ENCODE measurements around the gene SNTB2. TPM values are rescaled to one million over a fixed set of nuclear protein-coding genes. Genes with fewer than 3 reads are reported as not detected.

Gene SNTB2
- total RNA-seq, 1 experiment from 2014 or later: 50.6 TPM

DNA sequence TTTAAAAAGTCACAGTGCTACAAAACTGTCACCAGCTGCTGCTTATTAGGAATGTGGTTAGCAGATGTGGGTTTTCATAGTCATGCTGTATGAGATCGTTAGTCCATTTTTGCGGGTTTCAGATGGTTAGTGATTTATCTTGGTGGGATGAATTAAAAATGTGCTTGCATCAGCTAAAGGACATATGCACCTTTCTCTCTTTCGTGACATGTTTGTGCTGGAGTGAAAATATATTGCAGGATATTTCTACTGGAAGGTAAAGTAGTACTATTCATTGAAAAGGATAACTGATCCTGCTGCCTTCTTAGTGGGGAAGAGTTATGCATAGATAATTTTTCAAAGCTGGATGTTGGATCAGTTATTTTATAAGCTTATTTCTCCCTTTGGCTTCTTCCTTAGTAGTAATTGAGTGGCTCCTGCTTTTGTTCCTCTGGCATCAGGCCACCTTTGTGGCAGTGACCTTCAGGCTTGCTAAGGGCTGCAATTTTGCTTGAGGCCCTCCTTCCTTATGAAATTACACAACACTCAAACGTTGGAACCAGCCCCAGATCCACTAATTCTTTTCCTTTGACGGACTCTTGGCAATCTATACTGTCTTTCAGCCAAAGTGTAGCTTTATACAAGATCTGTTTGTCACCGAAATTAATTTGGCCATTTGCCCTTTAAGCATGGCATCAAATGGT lies 7.5 kb upstream of the SNTB2 start:
- H3K27me3 ChIP-seq (replicated peaks; ENCODE audit: control insufficient read depth, insufficient read depth, low read length): no peaks in the 10 kb centered on the region
- no peaks in the 10 kb centered on the region for H3K27me3 Mint-ChIP-seq (ENCODE audit: insufficient read depth, unreplicated experiment)
- H3K36me3 Mint-ChIP-seq (ENCODE audit: insufficient read depth, unreplicated experiment): peaks cover 13% of the 10 kb centered on the region
- ChIA-PET CTCF (interaction anchor here (0.6 kb wide), 1 partner anchor 335 kb away, joined by 3 read pairs; no protein-coding TSS in a partner anchor), POLR2A (no interaction called here)
- H3K4me3 Mint-ChIP-seq (ENCODE audit: unreplicated experiment): no peak overlapping the region
- no peaks in the 10 kb centered on the region for H3K9me3 ChIP-seq
- TF ChIP-seq, protein P1, sequence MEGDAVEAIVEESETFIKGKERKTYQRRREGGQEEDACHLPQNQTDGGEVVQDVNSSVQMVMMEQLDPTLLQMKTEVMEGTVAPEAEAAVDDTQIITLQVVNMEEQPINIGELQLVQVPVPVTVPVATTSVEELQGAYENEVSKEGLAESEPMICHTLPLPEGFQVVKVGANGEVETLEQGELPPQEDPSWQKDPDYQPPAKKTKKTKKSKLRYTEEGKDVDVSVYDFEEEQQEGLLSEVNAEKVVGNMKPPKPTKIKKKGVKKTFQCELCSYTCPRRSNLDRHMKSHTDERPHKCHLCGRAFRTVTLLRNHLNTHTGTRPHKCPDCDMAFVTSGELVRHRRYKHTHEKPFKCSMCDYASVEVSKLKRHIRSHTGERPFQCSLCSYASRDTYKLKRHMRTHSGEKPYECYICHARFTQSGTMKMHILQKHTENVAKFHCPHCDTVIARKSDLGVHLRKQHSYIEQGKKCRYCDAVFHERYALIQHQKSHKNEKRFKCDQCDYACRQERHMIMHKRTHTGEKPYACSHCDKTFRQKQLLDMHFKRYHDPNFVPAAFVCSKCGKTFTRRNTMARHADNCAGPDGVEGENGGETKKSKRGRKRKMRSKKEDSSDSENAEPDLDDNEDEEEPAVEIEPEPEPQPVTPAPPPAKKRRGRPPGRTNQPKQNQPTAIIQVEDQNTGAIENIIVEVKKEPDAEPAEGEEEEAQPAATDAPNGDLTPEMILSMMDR (IDR thresholded peaks at IDR 0.05; ENCODE audit: insufficient read depth in 1 of 2, low read depth in 1 of 2, low read length in 1 of 2, severe bottlenecking in 1 of 2, unreplicated experiment in 1 of 2): no peak
- no peak for DNase-seq
- no peak overlapping the region for H3K4me3 ChIP-seq (ENCODE audit: low read depth, low read length)
- H3K36me3 ChIP-seq (ENCODE audit: control insufficient read depth, insufficient read depth, low read length): no peaks in the 10 kb centered on the region
- no TSS peak for BruUV-seq (replicated peaks)
- H3K27ac Mint-ChIP-seq (ENCODE audit: unreplicated experiment): no peak overlapping the region
- H3K9me3 Mint-ChIP-seq (ENCODE audit: unreplicated experiment): no peaks in the 10 kb centered on the region
- H3K4me1 Mint-ChIP-seq (ENCODE audit: low read depth, unreplicated experiment): no peaks in the 10 kb centered on the region
- intact Hi-C loops (cut with micrococcal nuclease; ENCODE audit: unreplicated experiment): loop anchor here (10.0 kb wide), 1 partner anchor 105 kb away; no protein-coding TSS in a partner anchor
- no peaks in the 10 kb centered on the region for H3K4me1 ChIP-seq

DNA sequence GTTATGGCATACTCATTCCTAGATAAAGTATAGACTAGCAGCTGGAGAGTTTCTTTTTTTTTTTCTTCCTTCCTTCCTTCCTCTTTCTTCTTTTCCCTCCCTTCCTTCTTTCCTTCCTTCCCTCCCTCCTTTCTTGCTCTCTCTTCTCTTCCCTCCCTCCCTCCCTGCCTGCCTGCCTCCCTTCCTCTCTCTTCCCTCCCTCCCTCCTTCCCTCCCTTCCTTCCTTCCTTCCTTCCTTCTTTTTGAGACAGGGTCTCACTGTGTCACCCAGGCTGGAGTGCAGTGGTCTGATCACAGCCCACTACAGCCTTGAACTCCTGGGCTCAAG lies 7.0 kb upstream of the SNTB2 start:
- Mint-ChIP-seq H3K4me1 (ENCODE audit: low read depth, unreplicated experiment) (no peaks in the 10 kb centered on the region), H3K9me3 (ENCODE audit: unreplicated experiment) (no peaks in the 10 kb centered on the region), H3K27me3 (ENCODE audit: insufficient read depth, unreplicated experiment) (no peaks in the 10 kb centered on the region), H3K27ac (ENCODE audit: unreplicated experiment) (no peak overlapping the region), H3K36me3 (ENCODE audit: insufficient read depth, unreplicated experiment) (peaks cover 10% of the 10 kb centered on the region), H3K4me3 (ENCODE audit: unreplicated experiment) (no peak overlapping the region)
- H3K9me3 ChIP-seq: no peaks in the 10 kb centered on the region
- no TSS peak for BruUV-seq (replicated peaks)
- H3K27me3 ChIP-seq (replicated peaks; ENCODE audit: control insufficient read depth, insufficient read depth, low read length): no peaks in the 10 kb centered on the region
- H3K4me3 ChIP-seq (ENCODE audit: low read depth, low read length): no peak overlapping the region
- no peak for DNase-seq
- ChIA-PET CTCF (no interaction called here), POLR2A (no interaction called here)
- H3K36me3 ChIP-seq (ENCODE audit: control insufficient read depth, insufficient read depth, low read length): no peaks in the 10 kb centered on the region
- intact Hi-C loops (cut with micrococcal nuclease; ENCODE audit: unreplicated experiment): loop anchor here (10.0 kb wide), 1 partner anchor 105 kb away; no protein-coding TSS in a partner anchor
- H3K4me1 ChIP-seq: no peaks in the 10 kb centered on the region
- TF ChIP-seq, protein P1 (IDR thresholded peaks at IDR 0.05; ENCODE audit: insufficient read depth in 1 of 2, low read depth in 1 of 2, low read length in 1 of 2, severe bottlenecking in 1 of 2, unreplicated experiment in 1 of 2): no peak

DNA sequence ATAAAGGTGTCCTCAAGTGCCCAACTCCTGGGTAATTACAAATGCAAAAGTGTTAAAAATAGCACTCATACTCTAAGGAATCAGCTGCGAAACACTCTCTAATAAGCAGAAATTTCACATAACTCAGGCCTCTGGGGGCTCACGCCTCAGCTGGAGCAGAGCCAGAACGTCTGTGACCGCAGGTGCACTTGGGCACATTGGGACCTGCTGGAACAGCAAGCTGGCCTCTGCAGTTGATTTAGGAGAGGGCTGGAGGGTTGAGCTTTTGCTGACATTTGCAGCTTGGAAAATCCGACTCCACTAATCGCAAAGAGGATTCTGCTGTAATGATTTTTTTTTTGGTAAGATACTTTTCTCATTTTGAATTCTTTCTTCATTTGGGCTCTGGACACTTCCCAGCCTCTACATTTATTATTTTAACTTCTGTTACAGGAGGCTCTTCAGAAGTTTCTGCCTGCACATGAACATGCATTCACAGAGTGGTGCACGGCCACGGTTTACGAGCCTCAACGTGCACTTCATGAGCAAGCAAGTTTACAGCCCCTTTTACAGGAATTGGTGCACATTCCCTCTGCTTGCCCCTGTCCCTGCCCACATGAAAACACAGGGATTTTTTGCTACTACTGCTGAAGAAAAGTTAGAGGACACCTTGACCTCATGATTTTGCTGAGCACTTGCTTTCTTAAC lies 4.1 kb upstream of the SNTB2 start:
- Histone ChIP-seq H3K4me3 (ENCODE audit: low read depth, low read length) (no peak overlapping the region), H3K36me3 (ENCODE audit: control insufficient read depth, insufficient read depth, low read length) (no peaks in the 10 kb centered on the region), H3K9me3 (no peaks in the 10 kb centered on the region), H3K27me3 (replicated peaks; ENCODE audit: control insufficient read depth, insufficient read depth, low read length) (no peaks in the 10 kb centered on the region), H3K4me1 (peaks cover 8% of the 10 kb centered on the region; the same call in 1 of the 2 replicates)
- no peaks in the 10 kb centered on the region for H3K4me1 Mint-ChIP-seq (ENCODE audit: low read depth, unreplicated experiment)
- H3K9me3 Mint-ChIP-seq (ENCODE audit: unreplicated experiment): no peaks in the 10 kb centered on the region
- intact Hi-C loops (cut with micrococcal nuclease; ENCODE audit: unreplicated experiment): loop anchor here (10.0 kb wide), 1 partner anchor 102 kb away; no protein-coding TSS in a partner anchor
- H3K4me3 Mint-ChIP-seq (ENCODE audit: unreplicated experiment): no peak overlapping the region
- no peaks in the 10 kb centered on the region for H3K27me3 Mint-ChIP-seq (ENCODE audit: insufficient read depth, unreplicated experiment)
- H3K36me3 Mint-ChIP-seq (ENCODE audit: insufficient read depth, unreplicated experiment): peaks cover 15% of the 10 kb centered on the region
- ChIA-PET CTCF (no interaction called here), POLR2A (no interaction called here)
- TF ChIP-seq, protein P1 (IDR thresholded peaks at IDR 0.05; ENCODE audit: insufficient read depth in 1 of 2, low read depth in 1 of 2, low read length in 1 of 2, severe bottlenecking in 1 of 2, unreplicated experiment in 1 of 2): no peak
- DNase-seq: no peak
- BruUV-seq (replicated peaks): no TSS peak
- no peak overlapping the region for H3K27ac Mint-ChIP-seq (ENCODE audit: unreplicated experiment)
